Limb (tissue), 2 donors: ENCODE results near the gene ACAD9.
"Not testable (repeated sequence)": the region's sequence is repeated elsewhere in the genome, so short reads cannot be mapped to it uniquely, and the experiment has no call there.

ENCODE experiments used
- DNase-seq, 2 donors: peaks; one replicate each; pipeline ENCODE4 v3.0.0-alpha.2; 2016; ENCODE audit errors: extremely low spot score in 2 of 2

Gene ACAD9

GRCh38 chr3:128861491-128861890, 17.9 kb upstream of the ACAD9 start:
- DNase-seq = no peak

- DNase-seq = no peak
These were observed 15.9 kb upstream of the ACAD9 start for GRCh38 chr3:128863560-128863959.

DNA sequence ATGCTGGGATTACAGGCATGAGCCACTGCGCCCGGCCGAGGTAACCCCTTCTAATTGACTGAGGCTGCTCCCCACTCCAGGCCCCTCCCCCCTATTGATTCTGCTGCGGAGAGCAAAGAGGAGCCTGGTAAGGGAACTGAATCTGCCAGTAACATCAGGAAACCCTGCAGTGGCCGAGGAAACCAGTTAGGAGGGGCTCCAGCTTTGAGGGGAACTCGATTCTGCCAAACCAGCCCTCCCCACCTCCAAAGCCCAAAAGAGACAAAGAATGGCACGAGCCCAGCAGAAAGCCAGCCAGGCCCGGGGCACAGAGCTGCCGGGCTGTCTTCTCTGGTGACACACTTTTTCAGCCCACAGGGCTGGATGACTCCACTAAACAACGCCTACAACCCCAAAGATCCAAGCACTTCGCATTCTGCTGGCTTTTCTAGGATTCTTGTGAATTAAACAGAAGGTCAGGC, 15.0 kb upstream of the ACAD9 start:
- no peak for DNase-seq

- DNase-seq = peak in 1 of 2 donors; percentile 74
These were observed 14.3 kb upstream of the ACAD9 start for GRCh38 chr3:128864849-128865804.

GRCh38 chr3:128867200-128868125, 12.0 kb upstream of the ACAD9 start:
- no peak for DNase-seq

GRCh38 chr3:128870347-128870746, 9.1 kb upstream of the ACAD9 start:
- DNase-seq = no peak

- DNase-seq = no peak
These were observed 7.1 kb upstream of the ACAD9 start for GRCh38 chr3:128872282-128872681.

- DNase-seq = no peak
These were observed 6.7 kb upstream of the ACAD9 start for GRCh38 chr3:128872744-128873143.

DNA sequence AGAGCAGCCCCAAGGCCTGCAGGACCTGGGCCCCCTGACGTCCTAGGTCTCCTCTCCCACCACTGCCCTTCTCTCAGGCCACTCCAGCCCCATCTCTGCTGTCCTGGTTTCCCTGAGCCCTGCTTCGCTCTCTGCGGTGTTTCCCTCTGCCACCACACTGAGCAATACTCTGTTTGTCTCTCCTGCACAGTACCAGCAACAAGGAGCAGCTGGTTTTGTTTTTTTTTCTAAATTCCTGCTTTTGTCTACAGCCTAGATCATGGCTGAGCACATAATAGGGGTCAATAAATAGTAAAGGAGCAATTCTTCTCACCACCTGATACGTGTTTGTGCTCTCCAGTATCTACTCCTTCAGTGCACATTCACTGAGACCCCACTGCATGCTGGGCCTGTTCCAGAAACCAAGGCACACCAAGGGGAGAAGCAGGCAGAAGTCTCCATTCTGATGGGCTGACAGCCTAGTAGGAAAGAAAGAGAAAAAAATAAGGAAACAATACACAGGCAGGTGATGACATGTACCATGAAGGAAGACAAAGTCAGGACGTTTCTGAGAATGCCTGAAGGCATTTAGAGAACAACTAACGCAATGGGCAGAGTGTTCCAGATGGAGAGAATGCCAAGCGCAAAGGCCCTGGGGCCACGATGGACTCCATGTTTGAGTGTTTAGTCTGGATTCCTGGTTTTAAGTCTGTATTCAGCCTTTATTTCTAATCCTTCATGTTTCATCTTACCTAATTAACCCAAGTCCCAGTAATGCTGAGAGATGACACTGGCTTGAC, 6.0 kb upstream of the ACAD9 start:
- DNase-seq = no peak

GRCh38 chr3:128874481-128875180, 4.8 kb upstream of the ACAD9 start:
- no peak for DNase-seq

- DNase-seq = no peak
These were observed 3.8 kb upstream of the ACAD9 start for GRCh38 chr3:128875556-128876120.

GRCh38 chr3:128878011-128878457, 1.4 kb upstream of the ACAD9 start:
- DNase-seq = no peak

DNA sequence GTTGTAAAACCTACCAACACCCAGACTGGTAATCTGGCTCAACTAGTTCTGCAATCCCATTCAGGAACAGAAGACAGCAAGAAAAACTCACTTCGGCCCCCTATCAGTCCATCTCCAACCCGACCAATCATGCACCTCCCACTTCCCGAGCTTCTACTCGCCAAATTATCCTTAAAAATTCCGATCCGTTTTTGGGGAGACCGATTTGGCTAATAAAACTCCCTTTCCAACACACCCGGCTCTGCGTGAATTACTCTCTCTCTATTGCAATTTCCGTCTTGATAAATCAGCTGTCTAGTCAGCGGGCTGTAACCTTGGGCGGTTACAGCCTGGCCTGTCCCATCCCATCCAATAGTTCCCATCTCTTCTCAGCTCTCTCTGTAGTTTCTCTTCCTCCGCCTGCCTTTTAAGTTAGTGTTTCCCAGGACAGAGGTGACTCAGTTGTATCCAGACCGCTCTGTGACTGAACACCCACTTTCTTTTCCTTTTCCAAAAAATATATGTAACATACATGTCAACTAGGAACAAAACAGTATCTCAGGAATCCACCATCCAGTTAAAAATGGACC, 780 bp upstream of the ACAD9 start:
- DNase-seq = peak; percentile 10 to 47

DNA sequence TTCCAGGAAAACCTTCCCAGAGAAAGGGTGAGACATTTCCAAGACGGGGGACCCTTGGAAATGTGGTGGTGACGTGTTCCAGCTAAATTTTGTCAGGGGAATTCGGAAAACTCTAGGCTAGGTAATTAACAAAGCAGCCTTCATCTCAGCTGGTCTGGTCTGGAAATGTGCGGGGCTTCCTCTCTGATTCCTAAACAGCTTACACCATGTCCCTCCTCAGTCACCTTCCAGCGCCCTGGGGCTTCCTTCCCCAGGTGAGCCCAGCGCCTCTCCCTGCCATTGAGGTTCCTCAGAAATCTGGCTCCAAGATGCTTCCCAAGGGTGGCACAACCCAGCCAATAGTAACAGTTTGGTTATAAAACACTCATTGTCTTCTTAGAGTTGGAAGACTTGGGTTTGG, 571 bp downstream of the ACAD9 start:
- DNase-seq = peak in 1 of 2 donors; percentile 35

DNA sequence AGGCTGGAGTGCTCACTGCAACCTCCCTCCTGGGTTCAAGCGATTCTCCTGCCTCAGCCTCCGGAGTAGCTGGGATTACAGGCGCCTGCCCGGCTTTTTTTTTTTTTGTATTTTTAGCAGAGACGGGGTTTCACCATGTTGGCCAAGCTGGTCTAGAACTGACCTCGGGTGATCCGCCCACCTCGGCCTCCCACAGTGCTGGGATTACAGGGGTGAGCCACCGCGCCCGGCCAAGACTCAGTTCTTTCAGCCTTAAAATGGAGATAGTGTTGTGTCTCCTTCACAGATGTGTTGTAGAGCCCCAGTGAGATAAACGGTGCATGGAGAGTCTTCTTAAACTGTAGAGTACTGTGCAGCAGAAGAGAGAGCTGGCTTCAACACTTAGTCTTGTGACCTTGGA, 1.0 kb downstream of the ACAD9 start:
- DNase-seq = not testable (repeated sequence)

GRCh38 chr3:128881576-128881975, 2.2 kb downstream of the ACAD9 start:
- DNase-seq = no peak

DNA sequence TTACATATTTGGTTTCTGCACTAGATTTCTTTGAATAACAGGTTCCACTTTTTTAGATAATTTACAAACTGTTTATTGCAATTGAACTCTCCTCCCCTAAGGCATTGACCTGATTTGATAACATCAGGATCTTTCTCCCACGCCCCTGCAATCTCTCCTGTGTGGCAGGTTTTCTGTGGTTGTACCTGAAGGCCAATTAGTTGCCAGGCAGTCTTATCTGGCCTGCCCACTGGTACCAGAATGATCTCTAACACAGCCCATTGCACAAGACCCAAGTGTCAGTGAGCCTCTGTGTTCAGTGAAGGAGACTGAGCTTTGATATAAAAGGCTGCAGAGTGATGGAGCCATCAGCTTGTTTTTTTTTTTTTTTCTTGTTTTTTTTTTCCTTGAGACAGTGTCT, 3.3 kb downstream of the ACAD9 start:
- DNase-seq = no peak

- DNase-seq = no peak
These were observed 5.6 kb downstream of the ACAD9 start for GRCh38 chr3:128884992-128885391.

DNA sequence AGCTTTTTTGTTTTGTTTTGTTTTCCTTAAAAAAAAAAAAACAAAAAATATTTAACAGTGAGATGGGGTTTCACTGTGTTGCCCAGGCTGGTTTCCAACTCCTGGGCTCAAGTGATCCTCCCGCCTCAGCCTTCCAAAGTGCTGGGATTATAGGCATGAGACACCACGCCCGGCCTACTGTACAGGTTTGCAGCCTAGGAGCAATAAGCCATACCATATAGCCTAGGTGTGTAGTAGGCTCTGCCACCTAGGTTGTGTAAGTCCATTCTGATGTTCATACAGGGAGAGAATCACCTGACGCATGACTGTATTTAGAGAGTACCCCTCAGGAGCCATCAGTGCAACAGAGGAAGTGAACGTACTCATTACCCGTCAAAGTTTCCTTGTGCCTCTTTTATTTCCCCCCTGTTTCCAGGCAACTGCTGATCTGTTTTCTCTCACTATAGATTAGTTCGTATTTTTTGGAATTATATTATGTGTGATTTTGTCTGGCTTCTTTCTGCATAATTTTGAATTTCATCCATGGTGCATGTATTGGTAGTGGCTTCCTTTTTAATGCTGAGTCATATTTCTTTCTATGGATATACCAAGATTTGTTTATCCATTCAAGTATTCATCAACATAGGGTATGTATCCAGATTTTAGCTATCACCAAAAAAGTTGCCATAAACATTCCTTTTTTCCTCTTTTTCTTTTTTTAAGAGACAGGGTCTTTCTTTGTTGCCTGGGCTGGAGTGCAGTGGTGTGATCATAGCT, 9.9 kb downstream of the ACAD9 start:
- no peak for DNase-seq
